ENCODE measurements around the gene UBE3B.

The UBE3B gene

DNA sequence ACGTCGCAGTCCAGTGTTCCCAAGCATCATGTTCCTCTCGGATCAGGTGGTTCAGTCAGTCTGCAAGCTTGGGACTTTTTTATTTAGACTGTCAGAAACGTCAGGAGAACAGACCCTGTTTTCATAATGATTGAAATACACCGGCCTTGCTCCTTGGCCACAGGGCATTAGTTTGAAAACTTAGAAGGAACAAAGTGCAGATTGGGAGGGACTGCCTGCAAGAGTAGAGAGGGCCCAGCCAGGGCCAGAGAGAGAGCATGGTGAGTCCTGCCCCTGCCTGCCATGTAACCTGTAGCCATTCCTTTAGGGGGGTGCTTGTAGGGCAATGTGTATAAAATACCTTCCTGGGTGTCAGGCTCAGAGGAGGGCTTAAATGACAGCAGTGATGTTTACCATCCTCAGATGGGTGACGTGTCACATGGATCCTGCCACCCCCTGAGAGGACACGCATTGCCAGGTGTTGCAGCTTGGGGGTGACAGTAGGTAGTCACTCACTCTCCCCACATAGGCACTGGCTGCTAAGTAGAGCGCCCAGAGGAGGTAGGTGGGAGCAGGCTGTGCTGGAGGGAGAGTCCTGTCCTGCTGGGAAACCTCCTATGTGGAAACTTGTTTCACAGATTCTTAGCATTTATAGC lies 50.2 kb downstream of the UBE3B start:
- in situ Hi-C loops (cut with MboI; ENCODE audit: low sequenced_read_pairs), result no loop called here

DNA sequence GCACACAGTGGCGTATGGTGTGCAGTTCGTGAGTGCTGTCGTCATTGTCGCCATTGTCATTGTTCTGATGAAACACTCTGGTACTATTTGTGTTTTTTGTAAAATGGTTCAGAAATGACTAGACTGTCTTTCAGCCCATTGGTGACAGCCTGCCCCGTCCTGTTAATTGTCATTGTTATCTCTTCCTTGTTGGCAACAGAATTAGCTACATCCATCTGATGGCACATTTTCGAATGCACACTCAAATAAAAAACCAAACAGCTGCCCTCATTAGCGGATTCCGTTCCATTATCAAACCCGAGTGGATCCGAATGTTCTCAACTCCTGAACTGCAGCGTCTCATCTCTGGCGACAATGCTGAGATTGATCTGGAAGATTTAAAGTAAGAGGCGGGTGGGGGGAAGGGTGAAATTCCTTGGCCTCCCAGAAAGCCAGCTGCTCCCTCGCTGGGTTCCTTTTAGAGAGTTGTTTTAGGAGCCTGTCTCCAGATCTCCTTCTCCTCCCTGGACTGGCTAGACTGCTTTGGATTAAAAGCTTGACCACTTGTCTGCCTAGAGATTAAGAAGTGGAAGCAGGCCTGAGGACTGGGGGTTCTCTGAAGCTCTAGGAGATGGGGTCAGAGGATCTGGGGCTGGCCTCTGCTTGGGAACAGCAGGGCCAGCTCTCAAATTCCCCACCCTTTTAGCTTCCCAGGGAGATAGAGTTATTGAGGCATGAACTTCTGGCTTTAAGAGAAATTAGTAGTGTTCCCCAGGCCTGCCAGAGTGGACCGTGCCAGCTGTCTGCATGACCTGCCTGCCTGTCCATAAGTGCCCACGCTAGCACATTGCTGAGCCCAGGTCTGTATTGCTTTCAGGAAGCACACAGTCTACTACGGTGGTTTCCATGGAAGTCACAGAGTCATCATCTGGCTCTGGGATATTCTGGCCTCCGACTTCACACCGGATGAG lies 52.5 kb downstream of the UBE3B start:
- in situ Hi-C loops (cut with MboI; ENCODE audit: low sequenced_read_pairs), result no loop called here

DNA sequence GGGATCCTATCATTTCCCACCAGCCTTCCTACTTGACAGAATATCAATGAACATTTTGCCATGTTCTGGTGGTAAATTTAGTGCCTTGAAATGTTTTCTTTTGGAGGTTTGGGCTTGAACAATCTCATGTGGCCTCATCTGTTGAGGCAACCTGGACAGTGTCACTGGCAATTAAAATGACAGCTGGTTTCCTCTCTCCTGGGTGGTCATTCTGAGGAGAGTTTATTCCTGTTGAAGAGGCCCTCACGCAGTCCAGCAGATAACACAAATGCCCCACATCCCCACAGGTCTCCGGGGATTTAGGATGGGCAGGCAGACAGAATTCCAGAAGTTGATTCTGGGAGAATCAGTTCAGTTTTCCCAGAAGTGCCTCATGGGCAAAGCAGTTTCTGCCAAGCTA lies 54.0 kb downstream of the UBE3B start:
- in situ Hi-C loops (cut with MboI; ENCODE audit: low sequenced_read_pairs), result no loop called here

DNA sequence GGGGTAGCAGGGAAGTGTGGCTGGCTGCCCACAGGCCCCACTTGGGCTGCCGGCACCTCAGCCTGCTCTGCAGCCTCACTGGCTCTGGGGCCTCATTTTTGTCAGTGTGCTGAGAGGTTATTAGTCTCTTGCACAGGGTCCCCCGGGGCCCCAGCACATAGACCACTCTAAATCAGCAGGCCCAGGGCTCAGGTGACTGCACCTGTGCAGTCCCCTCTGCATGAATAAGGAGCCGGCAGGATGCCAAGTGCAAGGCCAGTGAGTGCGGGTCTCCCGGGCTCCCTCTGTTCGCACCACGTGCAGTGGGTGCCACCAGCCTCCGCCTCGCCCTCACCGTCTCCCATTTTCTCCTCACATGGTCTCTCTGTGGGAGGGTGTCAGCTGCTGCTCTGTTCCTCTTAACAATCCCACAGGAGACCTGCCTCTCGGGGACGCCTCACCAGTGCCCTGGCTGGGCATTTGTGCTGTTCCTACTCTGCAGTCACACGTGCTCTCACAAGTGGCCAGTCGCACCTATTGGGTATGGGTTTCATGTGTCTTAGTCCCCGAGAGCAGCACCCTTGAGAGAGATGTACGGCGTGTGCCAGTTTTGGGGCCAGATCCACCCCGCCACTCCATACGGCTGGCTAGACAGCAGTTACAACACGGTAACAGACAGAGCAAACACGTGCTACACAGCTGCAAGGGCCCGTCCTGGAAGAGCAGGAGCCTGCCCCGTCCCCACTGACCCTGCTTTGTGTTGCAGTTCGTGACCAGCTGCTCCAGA lies 55.5 kb downstream of the UBE3B start:
- in situ Hi-C loops (cut with MboI; ENCODE audit: low sequenced_read_pairs), result no loop called here

DNA sequence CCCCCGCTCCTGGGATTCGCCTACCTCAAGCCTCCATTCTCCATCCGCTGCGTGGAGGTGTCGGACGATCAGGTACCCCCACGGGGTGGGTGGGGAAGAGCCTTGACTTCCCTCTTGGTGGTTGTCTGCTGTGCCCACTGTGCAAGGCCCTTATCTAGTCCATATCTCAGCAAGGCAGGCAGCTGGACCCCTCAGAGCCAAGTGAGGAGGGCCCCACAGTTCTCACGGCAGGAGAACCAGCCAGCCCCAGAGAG lies 56.0 kb downstream of the UBE3B start:
- in situ Hi-C loops (cut with MboI; ENCODE audit: low sequenced_read_pairs), result no loop called here

DNA sequence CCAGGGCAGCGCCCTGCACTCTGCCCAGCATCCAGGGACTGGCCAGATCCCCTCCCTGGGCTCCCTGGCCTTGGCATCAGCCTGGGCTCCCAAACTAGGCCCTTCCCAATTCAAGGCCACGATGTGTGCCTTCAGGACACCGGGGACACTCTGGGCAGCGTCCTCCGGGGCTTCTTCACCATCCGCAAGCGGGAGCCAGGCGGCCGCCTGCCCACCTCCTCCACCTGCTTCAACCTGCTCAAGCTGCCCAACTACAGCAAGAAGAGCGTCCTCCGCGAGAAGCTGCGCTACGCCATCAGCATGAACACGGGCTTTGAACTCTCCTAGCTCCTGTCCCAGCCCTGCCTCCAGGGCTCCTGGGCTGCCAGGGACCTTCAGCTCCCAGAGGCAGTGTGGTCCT lies 57.0 kb downstream of the UBE3B start:
- in situ Hi-C loops (cut with MboI; ENCODE audit: low sequenced_read_pairs), result no loop called here

DNA sequence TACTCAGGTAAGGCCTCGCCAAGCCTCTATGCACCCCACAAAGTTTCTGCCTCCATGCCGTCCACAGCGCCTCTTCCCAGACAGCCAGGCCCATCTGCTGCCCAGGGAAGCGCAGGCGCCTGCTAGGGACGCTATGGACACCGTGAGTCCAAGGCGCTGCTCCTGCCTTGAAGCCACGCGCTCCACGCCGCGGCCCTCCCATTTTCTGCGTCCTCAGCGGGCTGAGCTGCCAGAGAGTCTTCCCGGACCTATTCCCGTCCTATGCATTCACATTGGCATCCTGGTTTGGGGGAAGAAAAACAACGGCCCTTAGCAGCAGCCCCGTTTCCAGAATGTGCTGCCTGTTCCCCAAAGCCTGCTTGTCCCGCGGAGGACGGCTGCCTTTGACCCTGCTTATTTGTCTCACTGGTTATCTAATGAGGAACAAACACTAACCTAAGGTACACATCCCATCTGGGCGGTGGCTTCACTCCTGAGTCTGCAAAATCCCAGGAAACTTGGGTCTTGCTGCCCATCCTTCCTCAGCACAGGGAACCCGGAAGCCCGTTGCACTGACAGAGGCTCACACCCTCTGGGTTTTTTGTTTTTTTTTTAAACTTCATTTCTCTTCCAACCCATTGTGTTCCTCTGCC lies 57.9 kb downstream of the UBE3B start:
- in situ Hi-C loops (cut with MboI; ENCODE audit: low sequenced_read_pairs), result no loop called here

DNA sequence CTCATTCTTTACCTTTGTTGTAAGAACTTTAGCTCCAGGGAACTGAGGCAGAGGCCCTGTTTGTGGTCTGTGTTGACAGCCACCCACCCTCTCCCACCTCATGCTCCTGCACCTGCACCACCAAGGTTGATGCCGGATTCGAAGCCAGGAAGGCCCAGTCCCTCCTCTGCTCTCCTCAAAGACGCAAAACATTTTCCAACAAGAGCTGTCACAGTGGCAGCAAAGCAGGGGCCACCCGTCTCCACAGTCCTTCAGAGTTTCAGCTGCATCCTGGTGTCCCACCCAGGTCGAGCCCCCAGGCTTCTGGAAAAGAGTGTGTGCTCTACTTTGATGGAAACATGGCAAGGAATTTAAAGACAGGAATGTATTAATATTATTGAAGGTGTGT lies 58.4 kb downstream of the UBE3B start:
- in situ Hi-C loops (cut with MboI; ENCODE audit: low sequenced_read_pairs), result no loop called here

DNA sequence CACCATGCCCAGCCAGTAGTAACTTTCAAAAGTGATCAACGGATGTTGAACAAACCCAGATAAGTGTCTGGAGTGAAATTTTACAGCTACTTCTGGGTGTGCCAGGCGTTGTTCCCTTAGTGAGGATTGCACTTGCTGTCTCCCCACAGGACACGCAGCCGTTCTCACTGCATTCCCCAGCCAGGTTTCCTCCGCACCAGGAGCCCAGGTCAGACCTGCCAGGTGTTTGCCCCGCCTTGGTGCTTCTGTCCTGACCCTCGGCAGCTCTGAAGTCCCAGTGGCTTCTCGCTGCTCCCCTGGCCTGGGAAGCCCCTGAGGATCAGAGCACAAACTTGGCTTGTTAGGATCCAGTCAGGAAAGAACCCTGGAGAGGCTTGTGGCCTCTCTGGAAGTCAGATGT lies 59.7 kb downstream of the UBE3B start:
- in situ Hi-C loops (cut with MboI; ENCODE audit: low sequenced_read_pairs), result no loop called here

DNA sequence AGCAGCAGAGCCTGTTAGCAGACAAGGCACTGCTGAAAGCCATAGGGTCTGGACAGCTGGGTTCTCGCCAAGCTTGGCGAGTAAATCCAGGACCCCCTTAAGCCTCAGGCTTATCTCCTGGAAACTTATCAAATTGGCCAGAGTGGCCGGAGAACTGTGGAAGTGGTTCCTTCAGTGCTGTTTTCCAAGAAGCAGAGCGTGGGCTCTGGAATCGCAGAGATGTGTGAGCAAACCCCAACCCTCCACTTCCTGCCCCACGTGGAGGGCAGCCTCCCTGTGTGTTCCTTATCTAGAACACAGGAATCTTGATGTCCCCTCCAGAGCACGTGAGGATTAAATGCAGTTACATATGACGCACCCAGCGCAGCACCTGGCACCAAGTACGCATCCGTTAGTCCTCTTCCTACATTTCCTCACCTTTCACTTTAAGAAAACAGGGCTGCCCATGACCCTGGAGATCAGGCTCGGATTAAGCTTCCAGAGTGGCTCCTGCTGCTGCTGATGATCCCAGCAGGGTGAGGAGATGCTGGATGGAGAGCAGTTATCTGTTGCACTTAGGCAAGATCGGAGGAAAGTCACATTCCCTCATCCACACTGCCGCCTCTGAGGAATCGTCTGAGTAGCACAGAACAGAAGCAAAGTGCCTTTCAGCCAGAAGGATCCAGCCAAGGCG lies 60.9 kb downstream of the UBE3B start:
- in situ Hi-C loops (cut with MboI; ENCODE audit: low sequenced_read_pairs), result no loop called here

DNA sequence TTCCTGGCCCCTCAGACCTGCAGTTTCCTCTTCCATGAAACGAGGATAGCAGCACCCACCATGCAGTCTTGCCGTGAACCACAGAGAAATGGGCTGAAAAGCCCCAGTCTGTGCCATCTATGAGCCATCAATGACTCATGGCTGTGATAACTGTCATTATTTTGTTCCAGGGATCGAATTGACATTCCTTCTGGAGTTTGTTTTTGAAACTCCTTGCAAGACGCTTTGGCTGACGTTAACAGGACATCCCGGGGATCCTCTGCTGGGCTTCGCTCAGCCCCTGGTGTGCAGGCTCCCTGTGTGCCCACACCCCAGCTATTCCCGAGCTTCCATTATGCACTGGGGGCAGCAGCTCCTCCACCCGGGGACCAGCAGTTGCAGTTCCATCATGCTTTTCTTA lies 62.1 kb downstream of the UBE3B start:
- in situ Hi-C loops (cut with MboI; ENCODE audit: low sequenced_read_pairs), result no loop called here

DNA sequence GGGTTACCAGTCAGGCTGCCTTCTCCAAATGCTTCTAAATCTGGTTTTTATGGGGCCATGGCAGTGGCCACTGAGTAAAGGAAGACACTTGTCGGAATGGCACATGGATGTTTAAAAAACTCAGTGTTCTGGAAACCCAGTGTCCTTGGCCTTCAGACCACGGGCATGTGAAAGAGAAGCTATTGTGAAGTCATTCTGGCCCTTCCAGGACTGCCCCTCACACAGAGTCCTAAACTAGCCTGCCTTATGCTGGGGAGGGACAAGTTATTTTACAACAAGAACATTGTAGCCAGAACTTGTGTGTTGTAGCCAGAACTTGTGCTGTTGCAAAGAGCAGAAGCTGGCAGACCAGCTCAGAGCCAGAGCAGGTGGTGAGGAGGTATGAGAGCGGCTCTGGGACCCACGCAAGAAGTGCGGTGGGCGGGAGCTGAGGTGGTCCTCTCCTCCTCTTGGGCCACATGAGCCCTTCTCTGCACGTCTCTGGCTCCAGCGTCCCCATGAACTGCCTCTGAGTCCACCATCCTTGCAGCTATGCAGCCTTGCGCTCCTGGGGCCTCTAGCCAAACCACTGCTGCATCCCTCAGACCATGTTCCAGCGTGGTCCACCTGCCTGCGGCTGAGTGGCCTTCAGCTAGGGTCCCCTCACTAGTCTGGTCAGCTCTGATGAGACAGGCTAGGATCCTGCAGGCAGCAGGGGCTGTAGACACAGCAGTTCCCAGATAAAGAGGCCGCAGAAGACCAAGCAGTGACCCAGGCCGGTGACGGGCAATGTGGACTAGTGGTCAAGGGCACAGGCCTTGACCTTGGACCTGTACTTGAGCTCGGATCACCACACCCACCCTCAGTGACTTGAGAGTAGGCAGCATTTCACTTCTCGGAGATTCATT lies 63.3 kb downstream of the UBE3B start:
- in situ Hi-C loops (cut with MboI; ENCODE audit: low sequenced_read_pairs), result no loop called here

DNA sequence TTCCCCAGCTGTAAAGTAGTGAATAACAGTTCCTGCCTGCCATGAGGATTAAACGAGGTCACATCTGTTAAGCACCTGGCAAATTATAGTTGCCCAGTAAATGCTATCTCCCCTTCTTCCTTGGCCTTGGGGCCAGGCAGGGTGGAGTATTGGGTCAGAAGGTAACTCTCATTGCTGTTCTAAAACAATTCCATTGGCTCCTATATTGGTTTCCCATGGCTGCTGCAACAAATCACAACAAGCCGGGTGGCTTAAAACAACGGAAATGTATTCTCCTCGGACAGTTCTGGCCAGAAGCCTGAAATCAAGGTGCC lies 63.9 kb downstream of the UBE3B start:
- in situ Hi-C loops (cut with MboI; ENCODE audit: low sequenced_read_pairs), result no loop called here

DNA sequence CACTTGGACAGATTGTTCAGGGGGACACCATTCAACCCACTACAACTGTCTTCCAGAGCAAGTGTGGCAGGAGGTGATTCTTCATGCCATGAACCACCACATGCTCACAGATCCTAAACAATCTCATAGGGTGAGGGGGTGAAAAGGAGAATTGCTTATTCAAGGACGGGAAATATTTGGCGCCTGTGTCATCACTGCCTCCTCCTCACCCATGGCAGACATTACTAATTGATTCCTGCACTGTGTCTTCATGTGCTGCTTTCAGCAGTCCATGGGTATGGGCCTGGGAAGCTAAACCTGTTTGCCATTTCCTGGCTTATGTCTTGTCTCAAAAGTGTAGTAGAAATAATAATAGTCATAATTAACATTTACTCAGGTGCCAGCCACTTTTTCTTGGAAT lies 64.6 kb downstream of the UBE3B start:
- in situ Hi-C loops (cut with MboI; ENCODE audit: low sequenced_read_pairs), result no loop called here

DNA sequence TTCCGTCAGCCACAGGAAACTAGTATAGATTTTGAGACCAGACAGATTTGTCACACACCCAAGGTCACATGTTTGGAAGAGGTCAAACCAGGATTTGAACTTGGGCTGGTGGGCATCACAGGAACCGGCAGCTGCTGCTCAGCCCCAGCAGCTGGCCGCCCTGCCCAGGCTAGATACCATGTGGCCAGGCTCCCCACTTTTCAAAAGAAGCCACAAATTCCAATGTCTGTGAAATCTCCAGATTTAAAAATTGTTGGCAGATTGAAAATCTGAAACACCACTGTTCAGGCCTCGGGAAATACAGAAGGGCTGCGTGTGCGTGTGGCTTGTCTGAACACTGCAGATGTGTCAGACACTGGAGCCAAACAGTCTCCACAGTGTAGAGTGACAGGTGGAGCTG lies 65.4 kb downstream of the UBE3B start:
- in situ Hi-C loops (cut with MboI; ENCODE audit: low sequenced_read_pairs), result no loop called here

DNA sequence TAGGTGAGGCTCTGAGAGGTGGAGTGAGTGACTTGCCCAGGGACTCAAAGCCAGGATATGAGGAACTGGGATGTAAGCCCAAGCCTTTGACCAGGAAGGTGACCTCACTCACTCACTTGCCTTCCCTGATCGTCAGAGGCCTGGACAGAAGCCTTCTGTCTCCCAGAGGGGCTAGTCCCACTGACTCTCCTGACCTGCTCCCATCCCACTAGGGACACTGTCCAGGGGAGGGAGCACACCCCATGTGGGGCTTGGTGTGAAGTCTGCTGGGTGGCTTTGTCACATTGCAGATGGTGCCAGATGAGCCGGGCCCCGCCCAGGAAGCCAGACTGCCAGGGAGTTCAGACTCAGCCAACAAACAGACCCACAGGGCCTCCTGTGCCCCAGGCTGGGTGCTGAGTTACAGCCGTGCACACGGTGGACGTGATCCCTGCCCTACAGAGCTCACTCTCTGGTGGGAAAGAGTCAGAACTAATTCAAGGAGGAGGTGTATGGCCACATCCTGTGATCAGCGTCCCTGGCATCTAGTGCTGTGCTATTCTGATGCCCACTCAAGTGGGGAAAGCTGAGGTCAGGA lies 67.6 kb downstream of the UBE3B start:
- in situ Hi-C loops (cut with MboI; ENCODE audit: low sequenced_read_pairs), result no loop called here

DNA sequence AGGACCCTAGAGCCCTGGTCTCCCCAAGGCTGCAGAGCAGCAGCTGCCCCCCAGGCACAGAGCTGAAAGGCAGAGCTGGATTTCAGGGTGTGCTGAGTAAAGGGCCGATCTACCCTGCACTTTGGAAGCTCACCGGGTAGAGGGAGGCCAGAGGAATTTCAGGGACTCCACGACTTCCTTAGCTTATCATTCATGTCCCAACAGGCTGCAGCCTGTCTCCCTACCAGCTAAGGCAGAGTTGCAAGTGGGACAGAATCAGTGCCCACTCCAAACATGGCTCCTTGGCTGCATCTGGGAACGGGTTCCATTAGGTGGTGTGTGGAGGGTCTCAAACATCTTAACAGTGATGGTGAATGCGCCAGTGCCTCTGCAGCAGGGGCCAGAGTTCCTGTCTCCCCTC lies 68.4 kb downstream of the UBE3B start:
- in situ Hi-C loops (cut with MboI; ENCODE audit: low sequenced_read_pairs), result no loop called here

DNA sequence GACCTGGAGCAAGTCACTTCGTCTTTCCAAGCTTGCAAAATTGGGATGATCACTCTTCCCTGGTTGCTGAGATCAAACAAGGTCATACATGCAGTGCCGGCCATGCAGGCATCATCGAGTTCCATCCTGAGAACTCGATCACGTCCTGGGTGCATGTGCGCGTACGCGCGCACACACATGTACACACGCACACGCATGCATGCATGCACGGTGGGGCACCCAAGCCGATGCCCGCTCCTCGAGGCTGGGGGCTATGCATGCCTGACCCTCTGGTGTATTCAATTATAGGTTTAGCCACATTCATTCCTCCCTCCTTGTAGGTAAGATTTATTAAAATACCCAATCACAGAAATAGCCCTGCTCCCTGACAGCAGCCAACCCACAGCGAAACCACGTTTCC lies 69.9 kb downstream of the UBE3B start:
- in situ Hi-C loops (cut with MboI; ENCODE audit: low sequenced_read_pairs), result no loop called here

DNA sequence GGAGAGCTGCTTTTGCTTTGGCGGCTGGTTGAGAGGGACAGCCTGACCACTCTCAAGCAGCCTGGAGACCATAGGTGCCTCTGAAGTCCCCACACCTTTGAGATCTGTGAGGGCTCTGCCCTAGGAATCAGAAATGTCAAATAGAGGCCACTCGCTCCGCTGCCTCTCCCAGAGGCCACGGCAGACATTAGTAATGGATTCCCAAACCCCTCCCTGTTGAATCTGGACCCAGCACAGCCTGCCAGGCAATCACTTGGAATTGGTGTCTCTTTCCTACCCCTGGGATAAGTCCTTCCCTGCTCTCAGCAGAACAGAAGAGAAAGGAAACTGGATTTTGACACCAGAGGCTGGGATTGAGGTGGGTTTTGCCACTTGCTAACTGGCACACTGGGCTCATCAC lies 70.8 kb downstream of the UBE3B start:
- in situ Hi-C loops (cut with MboI; ENCODE audit: low sequenced_read_pairs), result no loop called here
